ENCODE results near the gene ADAM33.

DNA sequence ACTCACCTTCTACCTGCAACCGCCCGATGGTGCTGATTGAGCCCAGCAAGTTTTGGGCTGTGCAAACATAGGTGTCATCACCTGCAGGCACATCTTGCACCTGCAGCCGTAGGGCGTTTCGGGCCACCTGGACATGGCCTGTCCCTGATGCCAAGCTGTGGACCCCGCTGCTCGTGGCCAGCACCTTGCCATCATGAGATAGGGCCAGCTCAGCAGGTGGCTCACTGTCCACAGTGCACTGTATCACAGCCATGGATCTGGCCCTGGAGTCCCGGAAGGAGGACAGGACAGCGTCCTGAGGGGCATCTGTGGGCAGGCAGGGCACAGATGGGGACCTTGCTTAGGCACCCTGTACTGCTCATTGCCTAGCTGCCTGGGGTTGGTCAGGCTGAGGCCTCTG lies 10.1 kb upstream of the ADAM33 start:
- TF ChIP-seq, protein P1, sequence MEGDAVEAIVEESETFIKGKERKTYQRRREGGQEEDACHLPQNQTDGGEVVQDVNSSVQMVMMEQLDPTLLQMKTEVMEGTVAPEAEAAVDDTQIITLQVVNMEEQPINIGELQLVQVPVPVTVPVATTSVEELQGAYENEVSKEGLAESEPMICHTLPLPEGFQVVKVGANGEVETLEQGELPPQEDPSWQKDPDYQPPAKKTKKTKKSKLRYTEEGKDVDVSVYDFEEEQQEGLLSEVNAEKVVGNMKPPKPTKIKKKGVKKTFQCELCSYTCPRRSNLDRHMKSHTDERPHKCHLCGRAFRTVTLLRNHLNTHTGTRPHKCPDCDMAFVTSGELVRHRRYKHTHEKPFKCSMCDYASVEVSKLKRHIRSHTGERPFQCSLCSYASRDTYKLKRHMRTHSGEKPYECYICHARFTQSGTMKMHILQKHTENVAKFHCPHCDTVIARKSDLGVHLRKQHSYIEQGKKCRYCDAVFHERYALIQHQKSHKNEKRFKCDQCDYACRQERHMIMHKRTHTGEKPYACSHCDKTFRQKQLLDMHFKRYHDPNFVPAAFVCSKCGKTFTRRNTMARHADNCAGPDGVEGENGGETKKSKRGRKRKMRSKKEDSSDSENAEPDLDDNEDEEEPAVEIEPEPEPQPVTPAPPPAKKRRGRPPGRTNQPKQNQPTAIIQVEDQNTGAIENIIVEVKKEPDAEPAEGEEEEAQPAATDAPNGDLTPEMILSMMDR (IDR thresholded peaks at IDR 0.05 in 4 of 5, conservative IDR thresholded peaks at IDR 0.05 in 1 of 5): no peak
- TF ChIP-seq POLR2A (IDR thresholded peaks at IDR 0.05): no peak

Measured in gastrocnemius medialis (tissue), 4 donors.